B cell (primary cell): ENCODE results near the gene WNK1. TPM values are rescaled to one million over a fixed set of nuclear protein-coding genes. Genes with fewer than 3 reads are reported as not detected.
A peak's percentile ranks its signal among the peaks of the same experiment; 100 is the strongest.

Source experiments
- ATAC-seq: fragments of 200-7000 bp; cut with Tn5 transposase; one replicate; pipeline ENCODE4 v1.10.0; 2021; ENCODE audit warnings: low read depth, mild to moderate bottlenecking, moderate number of reproducible peaks, moderate library complexity
- CTCF ChIA-PET: fragments of 350-600 bp; sonication (Branson Sonifier 250); formaldehyde crosslinking; loops from one replicate; lab custom pipeline; 2021; ENCODE audit warnings: antibody characterized with exemption, inconsistent platforms; lab: Charles Lee
- POLR2A ChIA-PET: fragments of 350-600 bp; sonication (Branson Sonifier 250); formaldehyde crosslinking; loops from one replicate; lab custom pipeline; 2021; ENCODE audit warnings: antibody characterized with exemption; lab: Charles Lee
- DNase-seq: peaks from one replicate; pipeline ENCODE4 v3.0.0; 2013
- H2AFZ ChIP-seq: 2 replicates; pipeline ENCODE4 v1.6.1; 2012; ENCODE audit warnings: mild to moderate bottlenecking, low read depth, low read length; ENCODE audit not compliant: insufficient read depth, poor library complexity, severe bottlenecking
- H3K27ac ChIP-seq, 2 donors: 1 replicate in 1 of 2; 2 replicates in 1 of 2; pipeline ENCODE4 v1.5.1; 2012 to 2013; ENCODE audit warnings: low read length in 2 of 2, mild to moderate bottlenecking in 2 of 2, moderate library complexity in 1 of 2
- H3K27me3 ChIP-seq, 4 experiments: fragments of 200-600 bp in 1 of 4; sonication (generic) in 1 of 4; replicated peaks in 1 of 4; 1 replicate in 2 of 4; 2 replicates in 2 of 4; pipeline versions ENCODE4 v1.6.1 to v1.7.0; 2013 to 2016; ENCODE audit warnings: low read length in 3 of 4, mild to moderate bottlenecking in 2 of 4, mixed read lengths in 1 of 4, moderate library complexity in 1 of 4; ENCODE audit not compliant: insufficient read depth in 4 of 4, control insufficient read depth in 3 of 4; ENCODE audit errors: control extremely low read depth in 1 of 4
- H3K36me3 ChIP-seq, 2 experiments: replicated peaks in 1 of 2; 1 replicate in 1 of 2; 2 replicates in 1 of 2; pipeline versions ENCODE4 v1.6.1 to v1.7.1; 2013; ENCODE audit warnings: low read length in 1 of 2; ENCODE audit not compliant: insufficient read depth in 2 of 2, control insufficient read depth in 1 of 2; ENCODE audit errors: control extremely low read depth in 1 of 2, extremely low read depth in 1 of 2
- H3K4me1 ChIP-seq, 2 donors: fragments of 200-600 bp in 1 of 2; sonication (generic) in 1 of 2; 1 replicate in 1 of 2; 2 replicates in 1 of 2; pipeline versions ENCODE4 v1.5.1 to v1.6.1; 2013 to 2017; ENCODE audit warnings: low read length in 2 of 2; ENCODE audit not compliant: control insufficient read depth in 2 of 2, insufficient read depth in 2 of 2
- H3K4me2 ChIP-seq: replicated peaks from 2 replicates; pipeline ENCODE3; 2012; ENCODE audit warnings: mild to moderate bottlenecking, low read depth, low read length; ENCODE audit not compliant: poor library complexity, severe bottlenecking
- H3K4me3 ChIP-seq, 5 experiments: fragments of 200-600 bp in 1 of 5; sonication (generic) in 1 of 5; 1 replicate in 3 of 5; 2 replicates in 2 of 5; pipeline versions ENCODE4 v1.5.1 to v1.7.0; 2011 to 2016; ENCODE audit warnings: low read length in 4 of 5, mild to moderate bottlenecking in 4 of 5, low read depth in 2 of 5, control low read depth in 1 of 5, moderate library complexity in 1 of 5; ENCODE audit not compliant: insufficient read depth in 1 of 5; ENCODE audit errors: control extremely low read depth in 1 of 5, extremely low read depth in 1 of 5
- H3K79me2 ChIP-seq: fragments of 200-600 bp; sonication (generic); one replicate; pipeline ENCODE4 v1.6.0; 2016; ENCODE audit warnings: low read length; ENCODE audit not compliant: control insufficient read depth, insufficient read depth
- H3K9ac ChIP-seq: fragments of 200-600 bp; sonication (generic); 2 replicates; pipeline ENCODE4 v1.6.1; 2017; ENCODE audit warnings: mild to moderate bottlenecking, low read length, moderate library complexity
- H3K9me3 ChIP-seq, 3 donors: one replicate each; pipeline versions ENCODE4 v1.6.1 to v1.7.1; 2013; ENCODE audit warnings: low read length in 2 of 3; ENCODE audit not compliant: control insufficient read depth in 2 of 3, insufficient read depth in 1 of 3; ENCODE audit errors: control extremely low read depth in 1 of 3
- H4K20me1 ChIP-seq: 2 replicates; pipeline ENCODE4 v1.6.0; 2012; ENCODE audit warnings: mild to moderate bottlenecking, low read length; ENCODE audit not compliant: insufficient read depth, control insufficient read depth, poor library complexity, severe bottlenecking
- H3K27ac Mint-ChIP-seq: one replicate; pipeline ENCODE4 v1.8.0; 2021; ENCODE audit warnings: mixed read lengths
- H3K27me3 Mint-ChIP-seq: one replicate; pipeline ENCODE4 v1.8.0; 2021; ENCODE audit warnings: mixed read lengths
- H3K4me1 Mint-ChIP-seq: one replicate; pipeline ENCODE4 v1.8.0; 2021; ENCODE audit warnings: mixed read lengths
- H3K4me3 Mint-ChIP-seq: one replicate; pipeline ENCODE4 v1.8.0; 2021; ENCODE audit warnings: mixed read lengths
- H3K9me3 Mint-ChIP-seq: one replicate; pipeline ENCODE4 v1.8.0; 2022; ENCODE audit warnings: mixed read lengths; ENCODE audit not compliant: insufficient read depth
- CTCF ChIP-seq: fragments of 200-600 bp; IDR thresholded peaks from one replicate; pipeline ENCODE4 v1.8.0; 2022; ENCODE audit warnings: antibody characterized with exemption, mild to moderate bottlenecking
- EZH2 ChIP-seq: IDR thresholded peaks from 2 replicates; pipeline ENCODE4 v1.6.1; 2012; ENCODE audit warnings: borderline replicate concordance, low read depth, mild to moderate bottlenecking, moderate library complexity, low read length; ENCODE audit not compliant: insufficient read depth, poor library complexity, severe bottlenecking
- WGBS: methylation state at CpG from one replicate; pipeline ENCODE4 v1.1.5; 2013; ENCODE audit warnings: missing lambda C conversion rate; ENCODE audit not compliant: insufficient coverage; 5-methylcytosine and 5-hydroxymethylcytosine counted together
- intact Hi-C: fragments of 100-400 bp; cut with micrococcal nuclease; formaldehyde crosslinking; loops from one replicate; pipeline ENCODE4 v1.10.0; 2022
- polyA plus RNA-seq: library from polyadenylated mRNA; depleted of rRNA; stranded (reverse); fragments of >200 nt; gene quantifications from 2 replicates; pipeline ENCODE4 v1.2.3, GENCODE V29; 2012
- total RNA-seq, 2 donors: library from RNA; stranded (reverse); fragments of 120-200 nt in 1 of 2; gene quantifications; 1 replicate in 1 of 2; 2 replicates in 1 of 2; pipeline versions ENCODE4 v1.2.3 to v1.2.4, GENCODE V29; 2013 to 2022

Gene WNK1
- total and polyA plus RNA-seq, 2 donors (not counting 1 experiment from before 2014, with no cell fraction given) = 43.9 to 188 TPM

- DNase-seq (no peak), ATAC-seq (no peak)
- no peak overlapping the region for H3K9ac ChIP-seq
- Mint-ChIP-seq H3K27ac (peak overlapping the region; percentile 85), H3K4me1 (peaks cover 13% of the 10 kb centered on the region), H3K9me3 (no peaks in the 10 kb centered on the region), H3K4me3 (no peak overlapping the region), H3K27me3 (no peaks in the 10 kb centered on the region)
- H3K4me2 ChIP-seq = peak overlapping the region; percentile 53
- H3K4me1 ChIP-seq = peaks cover 0 to 6% of the 10 kb centered on the region in 2 donors
- no peaks in the 10 kb centered on the region for H3K9me3 ChIP-seq
- no peak overlapping the region for H3K4me3 ChIP-seq
- peaks cover 8 to 68% of the 10 kb centered on the region in 2 experiments for H3K36me3 ChIP-seq
- POLR2A ChIA-PET = no interaction called here
- H3K27ac ChIP-seq = peak overlapping the region; percentile 7 to 41
- no peaks in the 10 kb centered on the region for H4K20me1 ChIP-seq
- WGBS = 95% methylated on average over 16 of the region's 23 CpGs
- intact Hi-C loops = no loop called here
- TF ChIP-seq EZH2 (no peak), CTCF (no peak)
- peak overlapping the region; percentile 31 for H2AFZ ChIP-seq
- H3K79me2 ChIP-seq = no peaks in the 10 kb centered on the region
- no peaks in the 10 kb centered on the region for H3K27me3 ChIP-seq
- CTCF ChIA-PET = interaction anchor here (1.2 kb wide), 1 partner anchor 42 kb away, joined by 3 read pairs; no protein-coding TSS in a partner anchor
Observed at GRCh38 chr12:916712-917445, 164.5 kb downstream of the WNK1 start.

GRCh38 chr12:920676-921075 is 168.3 kb downstream of the WNK1 start:
- H3K9ac ChIP-seq = no peak overlapping the region
- H3K79me2 ChIP-seq = no peaks in the 10 kb centered on the region
- peaks cover 0 to 47% of the 10 kb centered on the region in 2 experiments for H3K36me3 ChIP-seq
- ChIA-PET CTCF (no interaction called here), POLR2A (no interaction called here)
- H3K9me3 ChIP-seq = no peaks in the 10 kb centered on the region
- peaks cover 3% of the 10 kb centered on the region for H3K4me1 Mint-ChIP-seq
- ATAC-seq (no peak), DNase-seq (no peak)
- TF ChIP-seq CTCF (no peak), EZH2 (no peak)
- no peaks in the 10 kb centered on the region for H3K9me3 Mint-ChIP-seq
- H3K4me2 ChIP-seq = no peak overlapping the region
- 100% methylated on average over 1 of the region's 1 CpG for whole genome bisulfite sequencing
- no peaks in the 10 kb centered on the region for H3K27me3 ChIP-seq
- no peaks in the 10 kb centered on the region for H3K27me3 Mint-ChIP-seq
- H3K4me3 ChIP-seq = no peak overlapping the region
- H4K20me1 ChIP-seq = no peaks in the 10 kb centered on the region
- no peak overlapping the region for H3K27ac Mint-ChIP-seq
- intact Hi-C loops = no loop called here
- H3K4me1 ChIP-seq = no peaks in the 10 kb centered on the region
- no peak overlapping the region for H3K4me3 Mint-ChIP-seq
- no peak overlapping the region for H3K27ac ChIP-seq
- H2AFZ ChIP-seq = no peak overlapping the region
